ENCODE measurements around the gene C1orf21. TPM values are rescaled to one million over a fixed set of nuclear protein-coding genes. Genes with fewer than 3 reads are reported as not detected.

The C1orf21 gene
- total and polyA plus RNA-seq, 2 donors (not counting 3 experiments of a cell fraction or from before 2014, with no cell fraction given) = 0.79 to 8.5 TPM

GRCh38 chr1:184608581-184608980, 221.8 kb downstream of the C1orf21 start:
- intact Hi-C loops (cut with micrococcal nuclease) (no loop called here), dilution Hi-C loops (cut with MboI; ENCODE audit: extremely low pct_ligation_motif_present, low sequenced_read_pairs) (no loop called here)
- H3K27ac ChIP-seq (ENCODE audit: insufficient read depth, low read depth, low read length) = no peak overlapping the region
- no peaks in the 10 kb centered on the region for H3K79me2 ChIP-seq (ENCODE audit: control insufficient read depth, insufficient read depth, low read length)
- no peak for DNase-seq (ENCODE audit: low read depth, low spot score)
- H4K20me1 ChIP-seq (replicated peaks; ENCODE audit: control insufficient read depth, extremely low read depth, insufficient read depth, low read length) = no peaks in the 10 kb centered on the region
- no peaks in the 10 kb centered on the region for H3K36me3 ChIP-seq (ENCODE audit: control insufficient read depth in 2 of 2, extremely low read depth in 1 of 2, insufficient read depth in 2 of 2, low read length in 2 of 2)
- no peak overlapping the region for H2AFZ ChIP-seq (ENCODE audit: low read depth, low read length)
- H3K4me3 ChIP-seq (replicated peaks in 1 of 3; ENCODE audit: insufficient read depth in 1 of 3, low read depth in 1 of 3, low read length in 3 of 3) = no peak overlapping the region
- H3K9me1 ChIP-seq (replicated peaks; ENCODE audit: control insufficient read depth, extremely low read depth, insufficient read depth, low read length) = no peaks in the 10 kb centered on the region
- FAIRE-seq = no peak
- POLR2A ChIA-PET = no interaction called here
- no peaks in the 10 kb centered on the region for H3K9me3 ChIP-seq (replicated peaks; ENCODE audit: control insufficient read depth, insufficient read depth, low read length)
- H3K9ac ChIP-seq (replicated peaks; ENCODE audit: extremely low read depth, insufficient read depth, low read length) = no peak overlapping the region
- no peak for TF ChIP-seq GATA2 (IDR thresholded peaks at IDR 0.05; ENCODE audit: insufficient read depth, insufficient read length, low read depth, low read length)
- no peak for TF ChIP-seq JUN (IDR thresholded peaks at IDR 0.05; ENCODE audit: borderline replicate concordance, insufficient read depth, insufficient read length, low read depth)
- TF ChIP-seq CTCF (IDR thresholded peaks at IDR 0.05; ENCODE audit: extremely low read depth in 1 of 2, insufficient read depth in 1 of 2, low read depth in 1 of 2, low read length in 2 of 2) = no peak
- TF ChIP-seq POLR2A (IDR thresholded peaks at IDR 0.05; ENCODE audit: low read depth, low read length) = no peak
- no peak for TF ChIP-seq MYC (IDR thresholded peaks at IDR 0.05; ENCODE audit: low read depth, low read length)
- TF ChIP-seq FOS (IDR thresholded peaks at IDR 0.05; ENCODE audit: borderline replicate concordance, insufficient read depth, low read length) = no peak
- TF ChIP-seq MAX (IDR thresholded peaks at IDR 0.05; ENCODE audit: insufficient read depth, insufficient read length) = no peak
- no peak for TF ChIP-seq POLR2AphosphoS5 (IDR thresholded peaks at IDR 0.05; ENCODE audit: insufficient read depth, low read depth, low read length)
- TF ChIP-seq EZH2 (IDR thresholded peaks at IDR 0.05; ENCODE audit: borderline replicate concordance, low read depth, low read length, severe bottlenecking) = no peak
- no peaks in the 10 kb centered on the region for H3K27me3 ChIP-seq (ENCODE audit: control insufficient read depth in 2 of 2, insufficient read depth in 2 of 2, low read length in 2 of 2)
- H3K4me1 ChIP-seq (ENCODE audit: control insufficient read depth, extremely low read depth, insufficient read depth, low read length) = peaks cover 2% of the 10 kb centered on the region
- CTCF ChIA-PET = no interaction called here
- BruUV-seq (replicated peaks) = no TSS peak
- H3K4me2 ChIP-seq (ENCODE audit: insufficient read depth, low read length) = no peak overlapping the region
